ENCODE results near the gene ADAMTSL3.
"Not testable (repeated sequence)": the region's sequence is repeated elsewhere in the genome, so short reads cannot be mapped to it uniquely, and the experiment has no call there.

Gene ADAMTSL3

GRCh38 chr15:83930392-83931212 is 276.7 kb downstream of the ADAMTSL3 start:
- no peak for DNase-seq

GRCh38 chr15:83935774-83936173 is 281.9 kb downstream of the ADAMTSL3 start:
- DNase-seq = no peak

- no peak for DNase-seq
These were observed 286.2 kb downstream of the ADAMTSL3 start for GRCh38 chr15:83940136-83940535.

- DNase-seq = no peak
These were observed 289.1 kb downstream of the ADAMTSL3 start for GRCh38 chr15:83943043-83943442.

GRCh38 chr15:83943849-83944404 is 290.0 kb downstream of the ADAMTSL3 start:
- DNase-seq = no peak

- DNase-seq = no peak
These were observed 293.2 kb downstream of the ADAMTSL3 start for GRCh38 chr15:83947156-83947555.

GRCh38 chr15:83954506-83954905 is 300.6 kb downstream of the ADAMTSL3 start:
- no peak for DNase-seq

GRCh38 chr15:83955806-83956265 is 301.9 kb downstream of the ADAMTSL3 start:
- no peak for DNase-seq

GRCh38 chr15:83956887-83957286 is 303.0 kb downstream of the ADAMTSL3 start:
- no peak for DNase-seq

- no peak for DNase-seq
These were observed 305.6 kb downstream of the ADAMTSL3 start for GRCh38 chr15:83959477-83959876.

GRCh38 chr15:83960192-83960829 is 306.4 kb downstream of the ADAMTSL3 start:
- DNase-seq = no peak

- no peak for DNase-seq
These were observed 307.4 kb downstream of the ADAMTSL3 start for GRCh38 chr15:83961311-83961710.

GRCh38 chr15:83964967-83965366 is 311.0 kb downstream of the ADAMTSL3 start:
- not testable (repeated sequence) for DNase-seq

- DNase-seq = no peak
These were observed 316.5 kb downstream of the ADAMTSL3 start for GRCh38 chr15:83970295-83970890.

- no peak for DNase-seq
These were observed 318.1 kb downstream of the ADAMTSL3 start for GRCh38 chr15:83971992-83972391.

GRCh38 chr15:83973816-83974215 is 319.9 kb downstream of the ADAMTSL3 start:
- no peak for DNase-seq

GRCh38 chr15:83977992-83978391 is 324.1 kb downstream of the ADAMTSL3 start:
- no peak for DNase-seq

GRCh38 chr15:83978588-83978987 is 324.7 kb downstream of the ADAMTSL3 start:
- DNase-seq = no peak

GRCh38 chr15:83980637-83981036 is 326.7 kb downstream of the ADAMTSL3 start:
- DNase-seq = no peak

- DNase-seq = no peak
These were observed 328.8 kb downstream of the ADAMTSL3 start for GRCh38 chr15:83982748-83983147.

GRCh38 chr15:83983634-83984458 is 329.9 kb downstream of the ADAMTSL3 start:
- no peak for DNase-seq

- no peak for DNase-seq
These were observed 330.7 kb downstream of the ADAMTSL3 start for GRCh38 chr15:83984601-83985000.

- no peak for DNase-seq
These were observed 337.2 kb downstream of the ADAMTSL3 start for GRCh38 chr15:83991163-83991562.

Measured in NCI-H1105 treated with DMSO at 0.1 percent for 48 hours (cell line).